KBM-7 (cell line): ENCODE results near the gene HES5.
"Not testable (repeated sequence)": the region's sequence is repeated elsewhere in the genome, so short reads cannot be mapped to it uniquely, and the experiment has no call there.

Experiments
- DNase-seq: peaks from one replicate; pipeline ENCODE4 v3.0.0-alpha.2; 2015
- in situ Hi-C: fragments of 300-500 bp; cut with MboI; formaldehyde crosslinking; loops from 2 replicates; pipeline ENCODE4 v1.14.3; 2020; ENCODE audit warnings: low sequenced_read_pairs, low pct_unique_long_range_greater_than_20kb, mixed read lengths

Gene HES5

DNA sequence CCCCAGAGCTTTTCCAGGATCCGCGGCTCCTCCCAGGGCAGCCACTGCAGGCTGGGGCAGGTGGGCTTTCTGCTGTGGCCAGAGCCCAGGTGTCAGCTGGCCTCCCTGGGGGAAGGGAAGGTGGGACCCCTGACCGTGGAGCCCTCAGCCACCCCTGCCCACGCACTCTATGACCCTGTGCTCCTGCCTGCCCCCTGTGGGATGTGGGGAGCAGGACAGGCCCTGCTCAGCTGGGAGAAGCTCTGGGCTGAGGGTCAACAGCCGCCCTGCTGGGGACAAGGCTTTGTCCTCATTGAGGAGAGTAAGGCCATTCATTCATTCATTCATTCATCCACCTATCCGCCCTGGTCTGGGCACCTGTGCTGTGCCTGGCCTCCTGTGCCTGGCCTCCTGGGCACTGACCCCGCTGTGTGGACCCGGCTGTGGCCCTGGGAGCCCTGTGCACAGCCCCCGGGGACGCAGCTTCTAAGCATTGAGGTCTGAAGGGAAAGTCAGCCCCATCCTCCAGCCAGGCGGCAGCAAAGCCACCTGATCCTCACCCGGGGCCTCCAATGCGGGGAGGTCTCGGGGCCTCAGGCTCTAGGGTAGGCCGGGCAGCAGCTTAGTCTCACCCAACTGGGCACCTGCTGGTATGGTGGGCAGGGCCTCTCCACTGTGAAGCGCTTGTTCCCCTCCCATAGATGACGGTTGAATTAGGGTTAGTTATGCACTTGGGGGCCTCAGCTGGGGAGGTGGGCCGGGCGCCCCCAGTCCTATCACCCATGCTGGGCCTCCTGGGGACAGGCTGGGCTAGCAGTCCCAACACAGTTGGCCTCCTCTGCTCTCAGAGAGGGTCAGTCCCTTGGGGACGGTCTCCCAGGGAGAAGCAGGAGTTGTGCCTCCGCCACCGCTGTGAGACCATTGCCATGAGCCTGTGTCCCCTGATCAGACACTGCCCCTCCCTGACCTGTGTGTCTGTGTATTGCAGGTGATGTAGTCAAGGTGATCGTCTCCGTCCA, 32.1 kb upstream of the HES5 start:
- in situ Hi-C loops: no loop called here
- DNase-seq: peak; percentile 19

- no peak for DNase-seq
- in situ Hi-C loops: no loop called here
Observed at GRCh38 chr1:2561446-2561845, 31.4 kb upstream of the HES5 start.

DNA sequence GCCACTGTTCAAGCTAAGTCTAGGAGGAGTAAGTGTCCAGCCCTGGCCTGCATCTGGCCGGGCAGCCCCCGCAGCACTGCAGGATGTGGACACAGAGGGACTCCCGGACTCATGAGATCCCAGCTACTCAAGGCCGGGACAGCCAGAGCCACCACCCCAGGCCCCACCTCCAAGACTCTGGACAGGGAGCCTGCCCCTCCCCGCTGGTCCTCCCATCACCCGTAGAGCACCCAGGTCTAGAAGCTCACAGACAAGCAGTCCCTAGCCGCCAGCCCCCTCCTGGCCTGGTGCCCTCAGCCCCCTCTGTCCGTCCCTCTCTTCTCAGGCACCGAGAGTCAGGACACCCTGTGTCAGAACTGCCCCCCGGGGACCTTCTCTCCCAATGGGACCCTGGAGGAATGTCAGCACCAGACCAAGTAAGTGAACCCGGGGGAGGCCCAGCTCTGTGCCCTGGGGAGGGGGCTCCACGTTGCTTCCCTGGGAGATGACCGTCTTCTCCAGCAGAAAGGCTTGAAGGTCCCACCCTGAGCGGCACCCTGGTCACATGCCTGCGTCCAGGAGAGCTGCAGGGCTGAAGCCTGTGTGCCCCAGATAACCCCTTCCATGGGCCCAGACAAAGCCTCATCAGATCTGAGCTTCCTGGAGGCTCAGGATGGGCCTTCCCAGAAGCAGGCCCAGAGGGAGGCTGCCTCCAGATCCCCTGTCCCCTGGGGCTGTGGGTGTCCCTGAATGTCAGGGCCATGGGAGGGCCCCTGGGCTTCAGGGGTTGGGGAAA, 30.4 kb upstream of the HES5 start:
- in situ Hi-C loops: no loop called here
- DNase-seq: no peak

GRCh38 chr1:2559509-2560298, 29.6 kb upstream of the HES5 start:
- in situ Hi-C loops: no loop called here
- no peak for DNase-seq

GRCh38 chr1:2558861-2559260, 28.8 kb upstream of the HES5 start:
- in situ Hi-C loops: no loop called here
- no peak for DNase-seq

GRCh38 chr1:2558420-2558819, 28.4 kb upstream of the HES5 start:
- no peak for DNase-seq
- in situ Hi-C loops: no loop called here

- no peak for DNase-seq
- in situ Hi-C loops: no loop called here
Observed at GRCh38 chr1:2557482-2558400, 27.7 kb upstream of the HES5 start.

DNA sequence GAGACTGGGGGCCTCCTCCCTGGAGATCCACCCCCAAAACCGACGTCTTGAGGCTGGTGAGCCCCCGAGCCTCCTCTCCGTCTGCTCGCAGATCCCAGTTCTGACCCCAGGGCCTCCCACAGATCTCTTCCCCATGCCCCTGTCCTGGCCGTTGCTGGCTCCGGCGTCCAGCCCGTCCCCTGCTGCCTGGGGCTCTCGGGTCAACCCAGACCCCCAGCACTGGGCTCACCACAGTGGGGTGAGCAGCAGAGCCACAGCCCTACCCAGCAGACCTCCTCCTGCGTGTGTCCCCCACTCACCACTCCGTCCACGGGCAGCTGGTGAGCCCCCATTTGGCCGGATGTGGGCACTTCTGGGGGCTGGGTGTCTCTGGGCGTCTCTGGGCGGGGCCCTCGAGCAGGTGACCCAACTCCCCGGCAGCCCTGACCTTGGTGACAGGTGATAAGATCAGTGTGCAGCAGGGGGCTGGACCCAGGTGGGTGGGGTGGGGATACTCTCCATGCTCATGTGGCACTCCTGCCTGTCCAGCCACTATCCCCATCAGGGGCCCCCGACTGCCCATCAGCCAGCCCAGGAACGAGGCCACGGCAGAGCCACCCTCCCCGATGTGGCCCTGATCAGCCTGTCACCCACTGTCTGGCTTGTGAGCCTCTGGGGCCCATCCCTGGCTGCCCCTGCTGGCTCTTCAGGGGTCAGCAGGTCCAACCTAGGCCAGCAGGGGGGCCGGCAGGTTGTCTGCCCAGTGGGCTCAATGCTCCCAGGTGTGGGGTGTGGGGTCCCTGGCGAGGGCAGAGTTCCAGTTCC, 26.8 kb upstream of the HES5 start:
- in situ Hi-C loops: no loop called here
- DNase-seq: no peak

GRCh38 chr1:2556277-2556677, 26.2 kb upstream of the HES5 start, which contains the start of gene TNFRSF14:
Gene TNFRSF14, plus strand, starts transcription at chr1:2556371. Its CDS starts 294 bp downstream, at chr1:2556665.
- no peak for DNase-seq
- in situ Hi-C loops: no loop called here

DNA sequence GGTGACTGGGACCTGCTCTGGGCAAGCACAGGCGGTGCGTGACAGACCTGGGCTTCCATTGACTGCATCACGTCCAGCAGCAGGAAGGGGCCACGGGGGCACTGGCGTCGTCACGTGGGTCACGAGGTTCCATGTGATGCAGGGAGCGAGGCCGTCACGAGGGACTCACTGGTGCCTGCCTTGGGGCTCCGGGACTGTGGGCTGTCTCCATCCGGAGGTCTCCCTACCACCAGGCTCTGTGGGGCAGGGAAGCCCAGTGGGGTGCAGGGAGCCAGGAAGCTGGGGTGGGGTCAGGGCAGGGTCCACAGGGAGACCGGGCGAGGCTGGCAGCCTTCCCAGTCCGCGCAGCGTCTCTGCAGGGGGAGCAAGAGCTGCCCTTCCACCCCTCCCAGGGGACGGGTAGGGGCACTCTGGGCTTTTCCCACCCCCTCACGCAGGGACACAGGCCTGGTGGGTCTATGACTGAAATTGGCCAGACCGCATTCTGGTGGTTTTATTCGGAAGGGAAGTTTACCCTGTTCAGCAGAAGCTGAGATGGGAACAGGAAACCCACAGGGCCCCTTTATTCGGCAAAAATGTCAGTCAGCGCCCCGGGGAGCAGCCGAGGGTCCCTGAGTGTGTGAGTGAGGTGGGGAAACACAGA, 25.7 kb upstream of the HES5 start:
- in situ Hi-C loops: no loop called here
- peak; percentile 82 for DNase-seq

DNA sequence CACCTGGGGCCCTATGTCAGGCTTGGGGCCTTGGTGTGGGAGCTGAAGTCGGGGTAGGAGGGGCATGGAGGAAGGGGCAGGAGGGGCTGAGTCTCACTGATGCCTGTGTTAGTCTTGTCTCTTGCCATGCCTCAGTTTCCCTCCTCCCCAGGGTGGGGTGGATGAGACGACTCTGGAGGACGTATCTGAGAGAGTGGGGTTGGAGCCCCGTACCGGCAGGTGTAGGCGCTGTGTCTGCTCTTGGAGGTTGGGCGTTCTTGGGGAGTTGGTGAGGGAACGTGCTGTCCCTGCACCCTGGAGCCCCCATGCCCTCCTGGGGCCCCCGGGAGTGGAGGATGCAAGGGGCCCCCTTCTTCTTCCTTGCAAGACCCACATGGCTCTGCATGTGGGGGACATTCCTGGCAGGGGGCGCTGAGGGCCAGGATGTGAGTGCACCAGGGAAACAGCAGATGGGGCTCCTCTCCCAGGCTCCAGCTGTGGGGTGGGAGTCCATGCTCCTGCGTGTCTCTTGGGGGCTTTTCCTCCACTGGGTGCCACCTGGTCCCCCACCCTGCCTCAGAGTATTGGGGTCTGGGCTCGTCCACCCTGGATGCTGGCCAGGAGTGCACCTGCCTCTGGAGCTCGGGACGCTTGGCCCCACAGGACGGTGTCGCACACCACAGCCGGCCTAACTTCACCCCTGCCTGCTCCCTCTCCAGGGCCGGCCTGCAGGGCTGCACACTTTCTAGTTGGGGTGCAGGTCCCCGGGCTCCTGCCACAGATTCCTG, 24.7 kb upstream of the HES5 start:
- in situ Hi-C loops: no loop called here
- DNase-seq: peak; percentile 51

GRCh38 chr1:2553871-2554620, 24.0 kb upstream of the HES5 start:
- DNase-seq: no peak
- in situ Hi-C loops: no loop called here

DNA sequence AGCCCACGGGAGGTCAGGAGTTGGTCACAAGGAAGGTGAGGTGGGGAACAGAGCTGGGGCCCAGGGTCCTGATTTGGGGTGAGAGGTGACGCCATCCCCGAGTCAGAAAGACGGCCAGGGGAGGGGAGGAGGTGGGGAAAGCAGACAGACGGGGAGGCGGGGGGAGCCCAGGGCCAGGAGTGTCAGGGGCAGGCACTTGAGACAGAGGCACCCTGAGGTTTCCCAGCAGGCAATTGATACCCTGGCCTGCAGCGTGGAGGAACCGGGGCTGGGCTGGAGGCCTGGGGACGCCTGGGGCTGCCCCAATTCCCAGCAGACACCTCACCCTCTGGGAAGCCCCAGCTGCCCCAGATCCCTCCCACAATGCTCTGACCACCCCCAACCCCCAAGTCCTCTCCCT, 23.0 kb upstream of the HES5 start:
- DNase-seq, in situ Hi-C loops: not testable (repeated sequence)

GRCh38 chr1:2552189-2552588, 22.1 kb upstream of the HES5 start:
- in situ Hi-C loops: no loop called here
- DNase-seq: no peak

- DNase-seq, in situ Hi-C loops: not testable (repeated sequence)
Observed at GRCh38 chr1:2551544-2551943, 21.5 kb upstream of the HES5 start.
